ENCODE measurements around the gene OR2S2. TPM values are rescaled to one million over a fixed set of nuclear protein-coding genes. Genes with fewer than 3 reads are reported as not detected.

OR2S2 gene
- total and polyA plus RNA-seq, 2 of the 8 experiments (the other 6 are each of a cell fraction or from before 2014, with no cell fraction given), result not detected

DNA sequence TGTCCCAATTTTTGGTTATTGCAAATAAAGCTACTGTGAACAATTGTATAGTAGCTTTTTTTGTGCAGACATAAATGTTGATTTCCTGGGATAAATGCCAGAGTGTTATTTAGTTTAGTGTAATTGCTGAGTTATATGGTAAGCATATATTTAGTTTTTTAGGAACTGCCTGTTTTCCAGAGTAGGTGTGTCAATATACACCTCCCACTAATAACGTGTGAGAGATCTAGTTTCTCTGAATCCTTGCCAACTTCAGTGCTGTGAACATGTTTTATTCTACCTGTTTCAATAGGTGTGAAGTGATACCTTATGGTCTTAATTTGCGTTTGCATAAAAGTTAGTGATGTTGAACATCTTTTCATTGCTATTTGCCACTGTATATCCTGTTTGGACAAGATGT lies 9.1 kb upstream of the OR2S2 start (continued):
- TF ChIP-seq, protein P1, sequence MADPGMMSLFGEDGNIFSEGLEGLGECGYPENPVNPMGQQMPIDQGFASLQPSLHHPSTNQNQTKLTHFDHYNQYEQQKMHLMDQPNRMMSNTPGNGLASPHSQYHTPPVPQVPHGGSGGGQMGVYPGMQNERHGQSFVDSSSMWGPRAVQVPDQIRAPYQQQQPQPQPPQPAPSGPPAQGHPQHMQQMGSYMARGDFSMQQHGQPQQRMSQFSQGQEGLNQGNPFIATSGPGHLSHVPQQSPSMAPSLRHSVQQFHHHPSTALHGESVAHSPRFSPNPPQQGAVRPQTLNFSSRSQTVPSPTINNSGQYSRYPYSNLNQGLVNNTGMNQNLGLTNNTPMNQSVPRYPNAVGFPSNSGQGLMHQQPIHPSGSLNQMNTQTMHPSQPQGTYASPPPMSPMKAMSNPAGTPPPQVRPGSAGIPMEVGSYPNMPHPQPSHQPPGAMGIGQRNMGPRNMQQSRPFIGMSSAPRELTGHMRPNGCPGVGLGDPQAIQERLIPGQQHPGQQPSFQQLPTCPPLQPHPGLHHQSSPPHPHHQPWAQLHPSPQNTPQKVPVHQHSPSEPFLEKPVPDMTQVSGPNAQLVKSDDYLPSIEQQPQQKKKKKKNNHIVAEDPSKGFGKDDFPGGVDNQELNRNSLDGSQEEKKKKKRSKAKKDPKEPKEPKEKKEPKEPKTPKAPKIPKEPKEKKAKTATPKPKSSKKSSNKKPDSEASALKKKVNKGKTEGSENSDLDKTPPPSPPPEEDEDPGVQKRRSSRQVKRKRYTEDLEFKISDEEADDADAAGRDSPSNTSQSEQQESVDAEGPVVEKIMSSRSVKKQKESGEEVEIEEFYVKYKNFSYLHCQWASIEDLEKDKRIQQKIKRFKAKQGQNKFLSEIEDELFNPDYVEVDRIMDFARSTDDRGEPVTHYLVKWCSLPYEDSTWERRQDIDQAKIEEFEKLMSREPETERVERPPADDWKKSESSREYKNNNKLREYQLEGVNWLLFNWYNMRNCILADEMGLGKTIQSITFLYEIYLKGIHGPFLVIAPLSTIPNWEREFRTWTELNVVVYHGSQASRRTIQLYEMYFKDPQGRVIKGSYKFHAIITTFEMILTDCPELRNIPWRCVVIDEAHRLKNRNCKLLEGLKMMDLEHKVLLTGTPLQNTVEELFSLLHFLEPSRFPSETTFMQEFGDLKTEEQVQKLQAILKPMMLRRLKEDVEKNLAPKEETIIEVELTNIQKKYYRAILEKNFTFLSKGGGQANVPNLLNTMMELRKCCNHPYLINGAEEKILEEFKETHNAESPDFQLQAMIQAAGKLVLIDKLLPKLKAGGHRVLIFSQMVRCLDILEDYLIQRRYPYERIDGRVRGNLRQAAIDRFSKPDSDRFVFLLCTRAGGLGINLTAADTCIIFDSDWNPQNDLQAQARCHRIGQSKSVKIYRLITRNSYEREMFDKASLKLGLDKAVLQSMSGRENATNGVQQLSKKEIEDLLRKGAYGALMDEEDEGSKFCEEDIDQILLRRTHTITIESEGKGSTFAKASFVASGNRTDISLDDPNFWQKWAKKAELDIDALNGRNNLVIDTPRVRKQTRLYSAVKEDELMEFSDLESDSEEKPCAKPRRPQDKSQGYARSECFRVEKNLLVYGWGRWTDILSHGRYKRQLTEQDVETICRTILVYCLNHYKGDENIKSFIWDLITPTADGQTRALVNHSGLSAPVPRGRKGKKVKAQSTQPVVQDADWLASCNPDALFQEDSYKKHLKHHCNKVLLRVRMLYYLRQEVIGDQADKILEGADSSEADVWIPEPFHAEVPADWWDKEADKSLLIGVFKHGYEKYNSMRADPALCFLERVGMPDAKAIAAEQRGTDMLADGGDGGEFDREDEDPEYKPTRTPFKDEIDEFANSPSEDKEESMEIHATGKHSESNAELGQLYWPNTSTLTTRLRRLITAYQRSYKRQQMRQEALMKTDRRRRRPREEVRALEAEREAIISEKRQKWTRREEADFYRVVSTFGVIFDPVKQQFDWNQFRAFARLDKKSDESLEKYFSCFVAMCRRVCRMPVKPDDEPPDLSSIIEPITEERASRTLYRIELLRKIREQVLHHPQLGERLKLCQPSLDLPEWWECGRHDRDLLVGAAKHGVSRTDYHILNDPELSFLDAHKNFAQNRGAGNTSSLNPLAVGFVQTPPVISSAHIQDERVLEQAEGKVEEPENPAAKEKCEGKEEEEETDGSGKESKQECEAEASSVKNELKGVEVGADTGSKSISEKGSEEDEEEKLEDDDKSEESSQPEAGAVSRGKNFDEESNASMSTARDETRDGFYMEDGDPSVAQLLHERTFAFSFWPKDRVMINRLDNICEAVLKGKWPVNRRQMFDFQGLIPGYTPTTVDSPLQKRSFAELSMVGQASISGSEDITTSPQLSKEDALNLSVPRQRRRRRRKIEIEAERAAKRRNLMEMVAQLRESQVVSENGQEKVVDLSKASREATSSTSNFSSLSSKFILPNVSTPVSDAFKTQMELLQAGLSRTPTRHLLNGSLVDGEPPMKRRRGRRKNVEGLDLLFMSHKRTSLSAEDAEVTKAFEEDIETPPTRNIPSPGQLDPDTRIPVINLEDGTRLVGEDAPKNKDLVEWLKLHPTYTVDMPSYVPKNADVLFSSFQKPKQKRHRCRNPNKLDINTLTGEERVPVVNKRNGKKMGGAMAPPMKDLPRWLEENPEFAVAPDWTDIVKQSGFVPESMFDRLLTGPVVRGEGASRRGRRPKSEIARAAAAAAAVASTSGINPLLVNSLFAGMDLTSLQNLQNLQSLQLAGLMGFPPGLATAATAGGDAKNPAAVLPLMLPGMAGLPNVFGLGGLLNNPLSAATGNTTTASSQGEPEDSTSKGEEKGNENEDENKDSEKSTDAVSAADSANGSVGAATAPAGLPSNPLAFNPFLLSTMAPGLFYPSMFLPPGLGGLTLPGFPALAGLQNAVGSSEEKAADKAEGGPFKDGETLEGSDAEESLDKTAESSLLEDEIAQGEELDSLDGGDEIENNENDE (IDR thresholded peaks at IDR 0.05; ENCODE audit: insufficient replicate concordance, low read length), result no peak
- TF ChIP-seq SIRT6 (IDR thresholded peaks at IDR 0.05; ENCODE audit: low read length) (no peak), SP2 (IDR thresholded peaks at IDR 0.05; ENCODE audit: low read length) (no peak), MAFK (IDR thresholded peaks at IDR 0.05; ENCODE audit: low read depth, low read length) (no peak)
- TF ChIP-seq, protein P2, sequence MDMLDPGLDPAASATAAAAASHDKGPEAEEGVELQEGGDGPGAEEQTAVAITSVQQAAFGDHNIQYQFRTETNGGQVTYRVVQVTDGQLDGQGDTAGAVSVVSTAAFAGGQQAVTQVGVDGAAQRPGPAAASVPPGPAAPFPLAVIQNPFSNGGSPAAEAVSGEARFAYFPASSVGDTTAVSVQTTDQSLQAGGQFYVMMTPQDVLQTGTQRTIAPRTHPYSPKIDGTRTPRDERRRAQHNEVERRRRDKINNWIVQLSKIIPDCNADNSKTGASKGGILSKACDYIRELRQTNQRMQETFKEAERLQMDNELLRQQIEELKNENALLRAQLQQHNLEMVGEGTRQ (IDR thresholded peaks at IDR 0.05; ENCODE audit: low read length), result no peak

Data from H1 (cell line).